B cell (primary cell): ENCODE measurements around the gene PDZD11. TPM values are rescaled to one million over a fixed set of nuclear protein-coding genes. Genes with fewer than 3 reads are reported as not detected.

ENCODE experiments used
- ATAC-seq: fragments of 200-7000 bp; cut with Tn5 transposase; one replicate; pipeline ENCODE4 v1.10.0; 2021; ENCODE audit warnings: low read depth, mild to moderate bottlenecking, moderate number of reproducible peaks, moderate library complexity
- CTCF ChIA-PET: fragments of 350-600 bp; sonication (Branson Sonifier 250); formaldehyde crosslinking; loops from one replicate; lab custom pipeline; 2021; ENCODE audit warnings: antibody characterized with exemption, inconsistent platforms; lab: Charles Lee
- POLR2A ChIA-PET: fragments of 350-600 bp; sonication (Branson Sonifier 250); formaldehyde crosslinking; loops from one replicate; lab custom pipeline; 2021; ENCODE audit warnings: antibody characterized with exemption; lab: Charles Lee
- DNase-seq: peaks from one replicate; pipeline ENCODE4 v3.0.0; 2013
- H2AFZ ChIP-seq: 2 replicates; pipeline ENCODE4 v1.6.1; 2012; ENCODE audit warnings: mild to moderate bottlenecking, low read depth, low read length; ENCODE audit not compliant: insufficient read depth, poor library complexity, severe bottlenecking
- H3K27ac ChIP-seq, 2 donors: 1 replicate in 1 of 2; 2 replicates in 1 of 2; pipeline ENCODE4 v1.5.1; 2012 to 2013; ENCODE audit warnings: low read length in 2 of 2, mild to moderate bottlenecking in 2 of 2, moderate library complexity in 1 of 2
- H3K27me3 ChIP-seq, 4 experiments: fragments of 200-600 bp in 1 of 4; sonication (generic) in 1 of 4; replicated peaks in 1 of 4; 1 replicate in 2 of 4; 2 replicates in 2 of 4; pipeline versions ENCODE4 v1.6.1 to v1.7.0; 2013 to 2016; ENCODE audit warnings: low read length in 3 of 4, mild to moderate bottlenecking in 2 of 4, mixed read lengths in 1 of 4, moderate library complexity in 1 of 4; ENCODE audit not compliant: insufficient read depth in 4 of 4, control insufficient read depth in 3 of 4; ENCODE audit errors: control extremely low read depth in 1 of 4
- H3K36me3 ChIP-seq, 2 experiments: replicated peaks in 1 of 2; 1 replicate in 1 of 2; 2 replicates in 1 of 2; pipeline versions ENCODE4 v1.6.1 to v1.7.1; 2013; ENCODE audit warnings: low read length in 1 of 2; ENCODE audit not compliant: insufficient read depth in 2 of 2, control insufficient read depth in 1 of 2; ENCODE audit errors: control extremely low read depth in 1 of 2, extremely low read depth in 1 of 2
- H3K4me1 ChIP-seq, 2 donors: fragments of 200-600 bp in 1 of 2; sonication (generic) in 1 of 2; 1 replicate in 1 of 2; 2 replicates in 1 of 2; pipeline versions ENCODE4 v1.5.1 to v1.6.1; 2013 to 2017; ENCODE audit warnings: low read length in 2 of 2; ENCODE audit not compliant: control insufficient read depth in 2 of 2, insufficient read depth in 2 of 2
- H3K4me2 ChIP-seq: replicated peaks from 2 replicates; pipeline ENCODE3; 2012; ENCODE audit warnings: mild to moderate bottlenecking, low read depth, low read length; ENCODE audit not compliant: poor library complexity, severe bottlenecking
- H3K4me3 ChIP-seq, 5 experiments: fragments of 200-600 bp in 1 of 5; sonication (generic) in 1 of 5; 1 replicate in 3 of 5; 2 replicates in 2 of 5; pipeline versions ENCODE4 v1.5.1 to v1.7.0; 2011 to 2016; ENCODE audit warnings: low read length in 4 of 5, mild to moderate bottlenecking in 4 of 5, low read depth in 2 of 5, control low read depth in 1 of 5, moderate library complexity in 1 of 5; ENCODE audit not compliant: insufficient read depth in 1 of 5; ENCODE audit errors: control extremely low read depth in 1 of 5, extremely low read depth in 1 of 5
- H3K79me2 ChIP-seq: fragments of 200-600 bp; sonication (generic); one replicate; pipeline ENCODE4 v1.6.0; 2016; ENCODE audit warnings: low read length; ENCODE audit not compliant: control insufficient read depth, insufficient read depth
- H3K9ac ChIP-seq: fragments of 200-600 bp; sonication (generic); 2 replicates; pipeline ENCODE4 v1.6.1; 2017; ENCODE audit warnings: mild to moderate bottlenecking, low read length, moderate library complexity
- H3K9me3 ChIP-seq, 3 donors: one replicate each; pipeline versions ENCODE4 v1.6.1 to v1.7.1; 2013; ENCODE audit warnings: low read length in 2 of 3; ENCODE audit not compliant: control insufficient read depth in 2 of 3, insufficient read depth in 1 of 3; ENCODE audit errors: control extremely low read depth in 1 of 3
- H4K20me1 ChIP-seq: 2 replicates; pipeline ENCODE4 v1.6.0; 2012; ENCODE audit warnings: mild to moderate bottlenecking, low read length; ENCODE audit not compliant: insufficient read depth, control insufficient read depth, poor library complexity, severe bottlenecking
- H3K27ac Mint-ChIP-seq: one replicate; pipeline ENCODE4 v1.8.0; 2021; ENCODE audit warnings: mixed read lengths
- H3K27me3 Mint-ChIP-seq: one replicate; pipeline ENCODE4 v1.8.0; 2021; ENCODE audit warnings: mixed read lengths
- H3K4me1 Mint-ChIP-seq: one replicate; pipeline ENCODE4 v1.8.0; 2021; ENCODE audit warnings: mixed read lengths
- H3K4me3 Mint-ChIP-seq: one replicate; pipeline ENCODE4 v1.8.0; 2021; ENCODE audit warnings: mixed read lengths
- H3K9me3 Mint-ChIP-seq: one replicate; pipeline ENCODE4 v1.8.0; 2022; ENCODE audit warnings: mixed read lengths; ENCODE audit not compliant: insufficient read depth
- EZH2 ChIP-seq: IDR thresholded peaks from 2 replicates; pipeline ENCODE4 v1.6.1; 2012; ENCODE audit warnings: borderline replicate concordance, low read depth, mild to moderate bottlenecking, moderate library complexity, low read length; ENCODE audit not compliant: insufficient read depth, poor library complexity, severe bottlenecking
- WGBS: methylation state at CpG from one replicate; pipeline ENCODE4 v1.1.5; 2013; ENCODE audit warnings: missing lambda C conversion rate; ENCODE audit not compliant: insufficient coverage; 5-methylcytosine and 5-hydroxymethylcytosine counted together
- intact Hi-C: fragments of 100-400 bp; cut with micrococcal nuclease; formaldehyde crosslinking; loops from one replicate; pipeline ENCODE4 v1.10.0; 2022
- polyA plus RNA-seq: library from polyadenylated mRNA; depleted of rRNA; stranded (reverse); fragments of >200 nt; gene quantifications from 2 replicates; pipeline ENCODE4 v1.2.3, GENCODE V29; 2012
- total RNA-seq, 2 donors: library from RNA; stranded (reverse); fragments of 120-200 nt in 1 of 2; gene quantifications; 1 replicate in 1 of 2; 2 replicates in 1 of 2; pipeline versions ENCODE4 v1.2.3 to v1.2.4, GENCODE V29; 2013 to 2022
- TF ChIP-seq, protein P1 (sequence below): fragments of 200-600 bp; IDR thresholded peaks from one replicate; pipeline ENCODE4 v1.8.0; 2022; ENCODE audit warnings: antibody characterized with exemption, mild to moderate bottlenecking

The PDZD11 gene
- total and polyA plus RNA-seq, 2 donors (not counting 1 experiment from before 2014, with no cell fraction given): 13.8 to 16.3 TPM

DNA sequence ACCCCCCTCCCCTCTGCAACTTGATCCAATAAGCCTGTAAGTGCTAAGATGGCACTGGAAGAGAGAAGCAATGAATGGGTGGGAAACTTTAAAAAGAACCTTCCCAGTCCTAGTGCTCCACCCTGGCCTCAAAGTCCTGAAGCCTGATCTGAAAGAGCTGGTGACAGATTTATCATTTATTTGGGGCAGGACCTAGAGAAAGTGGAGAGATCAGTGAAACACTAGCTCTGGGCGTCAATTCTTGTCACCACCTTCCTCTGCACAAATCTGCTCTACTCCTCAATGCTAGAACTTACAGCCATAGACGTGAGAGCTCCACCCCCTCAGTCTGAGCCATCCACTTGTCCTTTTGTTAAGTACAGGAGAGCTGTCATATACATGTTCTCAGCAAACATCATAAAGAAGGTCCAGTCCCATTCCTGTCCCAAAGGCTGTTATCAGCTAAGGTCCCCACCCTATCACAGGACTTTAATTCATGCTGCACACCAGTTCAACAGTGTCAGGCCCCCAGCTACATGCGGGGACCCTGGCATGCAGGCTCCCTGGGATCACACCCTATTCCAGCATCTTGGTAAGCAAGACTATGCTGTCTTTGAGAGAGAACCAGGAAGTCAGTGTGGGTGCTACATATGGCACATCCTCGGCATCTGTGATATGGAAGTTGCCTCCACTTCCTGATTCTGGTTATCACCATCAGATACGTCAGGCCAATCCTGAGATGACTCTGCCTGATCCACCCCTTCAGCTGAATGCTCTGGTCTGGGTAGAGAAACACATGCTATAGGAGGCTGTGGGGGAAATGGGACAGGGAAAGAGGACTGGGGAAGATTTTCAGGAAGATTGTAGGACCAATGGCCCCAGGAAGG, 32.1 kb downstream of the PDZD11 start:
- Histone ChIP-seq H3K27me3 (no peaks in the 10 kb centered on the region), H3K4me2 (no peak overlapping the region), H3K9ac (no peak overlapping the region), H3K36me3 (no peaks in the 10 kb centered on the region), H3K27ac (no peak overlapping the region), H3K4me3 (no peak overlapping the region), H3K4me1 (no peaks in the 10 kb centered on the region), H3K9me3 (no peaks in the 10 kb centered on the region), H3K79me2 (no peaks in the 10 kb centered on the region), H4K20me1 (no peaks in the 10 kb centered on the region), H2AFZ (no peak overlapping the region)
- DNase-seq: no peak
- intact Hi-C loops: no loop called here
- no peak for ATAC-seq
- Mint-ChIP-seq H3K27me3 (no peaks in the 10 kb centered on the region), H3K9me3 (no peaks in the 10 kb centered on the region), H3K27ac (no peak overlapping the region), H3K4me3 (no peak overlapping the region), H3K4me1 (no peaks in the 10 kb centered on the region)
- TF ChIP-seq, protein P1, sequence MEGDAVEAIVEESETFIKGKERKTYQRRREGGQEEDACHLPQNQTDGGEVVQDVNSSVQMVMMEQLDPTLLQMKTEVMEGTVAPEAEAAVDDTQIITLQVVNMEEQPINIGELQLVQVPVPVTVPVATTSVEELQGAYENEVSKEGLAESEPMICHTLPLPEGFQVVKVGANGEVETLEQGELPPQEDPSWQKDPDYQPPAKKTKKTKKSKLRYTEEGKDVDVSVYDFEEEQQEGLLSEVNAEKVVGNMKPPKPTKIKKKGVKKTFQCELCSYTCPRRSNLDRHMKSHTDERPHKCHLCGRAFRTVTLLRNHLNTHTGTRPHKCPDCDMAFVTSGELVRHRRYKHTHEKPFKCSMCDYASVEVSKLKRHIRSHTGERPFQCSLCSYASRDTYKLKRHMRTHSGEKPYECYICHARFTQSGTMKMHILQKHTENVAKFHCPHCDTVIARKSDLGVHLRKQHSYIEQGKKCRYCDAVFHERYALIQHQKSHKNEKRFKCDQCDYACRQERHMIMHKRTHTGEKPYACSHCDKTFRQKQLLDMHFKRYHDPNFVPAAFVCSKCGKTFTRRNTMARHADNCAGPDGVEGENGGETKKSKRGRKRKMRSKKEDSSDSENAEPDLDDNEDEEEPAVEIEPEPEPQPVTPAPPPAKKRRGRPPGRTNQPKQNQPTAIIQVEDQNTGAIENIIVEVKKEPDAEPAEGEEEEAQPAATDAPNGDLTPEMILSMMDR: no peak
- TF ChIP-seq EZH2: no peak
- CTCF ChIA-PET: no interaction called here
- POLR2A ChIA-PET: no interaction called here
- 100% methylated on average over 1 of the region's 5 CpGs for WGBS

DNA sequence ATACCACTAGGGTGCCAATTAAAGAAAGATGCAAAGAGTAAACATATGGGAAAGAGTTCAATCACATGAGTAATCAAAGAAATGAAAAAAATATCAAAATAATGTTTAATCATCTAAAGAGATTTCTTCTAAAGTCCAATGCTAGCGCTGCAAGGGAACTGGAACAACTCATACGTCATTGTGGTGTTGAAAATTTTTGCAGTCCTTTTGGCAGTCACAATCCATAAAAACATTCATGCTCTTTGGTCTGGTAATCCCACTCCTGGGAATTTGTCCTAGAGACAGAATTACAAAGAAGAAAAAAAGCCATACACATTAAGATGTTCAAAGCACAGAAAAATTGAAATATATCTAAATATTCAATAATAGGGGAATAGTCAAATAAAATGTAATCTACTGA, 34.3 kb downstream of the PDZD11 start:
- no peak overlapping the region for H3K4me2 ChIP-seq
- no peak overlapping the region for H3K27ac ChIP-seq
- ChIA-PET POLR2A (no interaction called here), CTCF (no interaction called here)
- H3K36me3 ChIP-seq: no peaks in the 10 kb centered on the region
- no peaks in the 10 kb centered on the region for H3K9me3 Mint-ChIP-seq
- no peaks in the 10 kb centered on the region for H3K9me3 ChIP-seq
- ATAC-seq (no peak), DNase-seq (no peak)
- H3K4me1 ChIP-seq: no peaks in the 10 kb centered on the region
- H3K4me1 Mint-ChIP-seq: no peaks in the 10 kb centered on the region
- H3K9ac ChIP-seq: no peak overlapping the region
- no peak overlapping the region for H2AFZ ChIP-seq
- H3K79me2 ChIP-seq: no peaks in the 10 kb centered on the region
- H3K4me3 ChIP-seq: no peak overlapping the region
- no peaks in the 10 kb centered on the region for H3K27me3 Mint-ChIP-seq
- H3K4me3 Mint-ChIP-seq: no peak overlapping the region
- no peaks in the 10 kb centered on the region for H3K27me3 ChIP-seq
- H4K20me1 ChIP-seq: no peaks in the 10 kb centered on the region
- no peak overlapping the region for H3K27ac Mint-ChIP-seq
- TF ChIP-seq EZH2: no peak
- TF ChIP-seq, protein P1: no peak
- no CpG with 5 or more reads among the region's 2 CpGs for WGBS
- intact Hi-C loops: no loop called here
